Measurements from ENCODE around the gene ALDH1A2. TPM values are rescaled to one million over a fixed set of nuclear protein-coding genes. Genes with fewer than 3 reads are reported as not detected.

The ALDH1A2 gene
- total and polyA plus RNA-seq, 4 donors: 3.6 to 28.4 (median 9.5) TPM

DNA sequence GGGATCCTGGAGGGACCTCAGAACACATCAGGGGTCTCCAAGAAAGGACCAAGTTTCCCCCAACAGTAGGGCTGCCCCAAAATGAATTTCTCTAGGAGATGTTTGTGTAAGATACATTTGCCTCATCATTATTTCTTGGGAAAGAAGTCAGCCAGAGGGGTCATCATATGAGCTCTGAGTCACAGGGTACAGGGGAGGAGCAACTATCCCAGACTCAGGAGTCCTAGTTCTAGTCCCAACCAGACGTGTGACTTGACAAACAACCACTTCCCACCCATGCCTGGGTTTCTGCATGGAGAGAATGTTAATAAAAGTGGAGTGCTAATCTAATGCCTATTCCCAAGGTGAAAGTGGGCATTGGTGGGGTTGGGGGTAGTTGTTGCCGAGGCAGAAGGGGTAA lies 144.1 kb downstream of the ALDH1A2 start:
- H3K9ac ChIP-seq (ENCODE audit: insufficient read depth in 1 of 2, low read length in 2 of 2): no peak overlapping the region
- no peaks in the 10 kb centered on the region for H3K9me3 ChIP-seq (ENCODE audit: control insufficient read depth in 4 of 4, insufficient read depth in 3 of 4, low read length in 3 of 4)
- ATAC-seq (ENCODE audit: insufficient read depth, low FRiP score) (no peak), DNase-seq (no peak)
- TF ChIP-seq, protein P1, sequence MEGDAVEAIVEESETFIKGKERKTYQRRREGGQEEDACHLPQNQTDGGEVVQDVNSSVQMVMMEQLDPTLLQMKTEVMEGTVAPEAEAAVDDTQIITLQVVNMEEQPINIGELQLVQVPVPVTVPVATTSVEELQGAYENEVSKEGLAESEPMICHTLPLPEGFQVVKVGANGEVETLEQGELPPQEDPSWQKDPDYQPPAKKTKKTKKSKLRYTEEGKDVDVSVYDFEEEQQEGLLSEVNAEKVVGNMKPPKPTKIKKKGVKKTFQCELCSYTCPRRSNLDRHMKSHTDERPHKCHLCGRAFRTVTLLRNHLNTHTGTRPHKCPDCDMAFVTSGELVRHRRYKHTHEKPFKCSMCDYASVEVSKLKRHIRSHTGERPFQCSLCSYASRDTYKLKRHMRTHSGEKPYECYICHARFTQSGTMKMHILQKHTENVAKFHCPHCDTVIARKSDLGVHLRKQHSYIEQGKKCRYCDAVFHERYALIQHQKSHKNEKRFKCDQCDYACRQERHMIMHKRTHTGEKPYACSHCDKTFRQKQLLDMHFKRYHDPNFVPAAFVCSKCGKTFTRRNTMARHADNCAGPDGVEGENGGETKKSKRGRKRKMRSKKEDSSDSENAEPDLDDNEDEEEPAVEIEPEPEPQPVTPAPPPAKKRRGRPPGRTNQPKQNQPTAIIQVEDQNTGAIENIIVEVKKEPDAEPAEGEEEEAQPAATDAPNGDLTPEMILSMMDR (IDR thresholded peaks at IDR 0.05; ENCODE audit: control extremely low read depth, extremely low read depth): no peak
- peaks cover 5 to 32% (median 18%) of the 10 kb centered on the region in 5 donors for H3K4me1 ChIP-seq (ENCODE audit: control insufficient read depth in 5 of 5, insufficient read depth in 5 of 5, low read length in 5 of 5)
- no peaks in the 10 kb centered on the region for H3K27me3 ChIP-seq (ENCODE audit: control insufficient read depth in 3 of 3, insufficient read depth in 3 of 3, low read length in 2 of 3)
- no peak overlapping the region for H3K4me3 ChIP-seq
- no peaks in the 10 kb centered on the region for H3K36me3 ChIP-seq (ENCODE audit: control insufficient read depth in 4 of 4, insufficient read depth in 4 of 4, low read length in 4 of 4)
- H3K27ac ChIP-seq (ENCODE audit: low read depth in 1 of 2, low read length in 1 of 2): no peak overlapping the region
- 76 to 89% methylated on average over 2 of the region's 2 CpGs for WGBS, 2 donors

GRCh38 chr15:57920911-57921310 lies 144.6 kb downstream of the ALDH1A2 start:
- Histone ChIP-seq H3K9me3 (ENCODE audit: control insufficient read depth in 4 of 4, insufficient read depth in 3 of 4, low read length in 3 of 4) (no peaks in the 10 kb centered on the region), H3K4me1 (ENCODE audit: control insufficient read depth in 5 of 5, insufficient read depth in 5 of 5, low read length in 5 of 5) (peaks cover 8 to 32% (median 18%) of the 10 kb centered on the region in 5 donors), H3K36me3 (ENCODE audit: control insufficient read depth in 4 of 4, insufficient read depth in 4 of 4, low read length in 4 of 4) (no peaks in the 10 kb centered on the region), H3K27me3 (ENCODE audit: control insufficient read depth in 3 of 3, insufficient read depth in 3 of 3, low read length in 2 of 3) (no peaks in the 10 kb centered on the region), H3K4me3 (no peak overlapping the region), H3K9ac (ENCODE audit: insufficient read depth in 1 of 2, low read length in 2 of 2) (no peak overlapping the region), H3K27ac (ENCODE audit: low read depth in 1 of 2, low read length in 1 of 2) (no peak overlapping the region)
- DNase-seq: no peak
- ATAC-seq (ENCODE audit: insufficient read depth, low FRiP score): no peak
- 73 to 87% methylated on average over 5 of the region's 5 CpGs for WGBS, 2 donors
- TF ChIP-seq, protein P1 (IDR thresholded peaks at IDR 0.05; ENCODE audit: control extremely low read depth, extremely low read depth): no peak

DNA sequence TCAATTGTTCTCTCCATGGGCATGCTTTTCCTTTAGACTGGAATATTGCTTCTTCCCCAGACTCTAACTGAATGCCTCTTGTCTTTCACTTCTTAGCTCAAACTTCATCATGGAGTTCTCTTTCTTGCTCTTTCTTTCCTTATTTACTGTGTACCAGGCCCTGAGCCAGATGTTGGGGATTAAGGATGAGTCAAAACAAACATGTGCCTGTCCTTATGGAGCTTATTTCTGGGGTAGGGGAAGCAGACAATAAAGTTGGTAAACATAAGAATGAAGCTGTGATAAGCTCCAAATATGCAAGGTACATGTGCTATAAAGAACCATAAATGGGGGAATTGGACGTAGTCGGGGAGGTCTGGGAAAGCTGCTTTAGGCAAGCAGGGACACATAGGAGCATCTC lies 145.8 kb downstream of the ALDH1A2 start:
- TF ChIP-seq, protein P1 (IDR thresholded peaks at IDR 0.05; ENCODE audit: control extremely low read depth, extremely low read depth): no peak
- H3K36me3 ChIP-seq (ENCODE audit: control insufficient read depth in 4 of 4, insufficient read depth in 4 of 4, low read length in 4 of 4): no peaks in the 10 kb centered on the region
- no peaks in the 10 kb centered on the region for H3K27me3 ChIP-seq (ENCODE audit: control insufficient read depth in 3 of 3, insufficient read depth in 3 of 3, low read length in 2 of 3)
- no peak overlapping the region for H3K27ac ChIP-seq (ENCODE audit: low read depth in 1 of 2, low read length in 1 of 2)
- no peak overlapping the region for H3K9ac ChIP-seq (ENCODE audit: insufficient read depth in 1 of 2, low read length in 2 of 2)
- 97 to 98% methylated on average over 2 of the region's 2 CpGs for WGBS, 2 donors
- no peaks in the 10 kb centered on the region for H3K9me3 ChIP-seq (ENCODE audit: control insufficient read depth in 4 of 4, insufficient read depth in 3 of 4, low read length in 3 of 4)
- peaks cover 11 to 32% (median 18%) of the 10 kb centered on the region in 5 donors for H3K4me1 ChIP-seq (ENCODE audit: control insufficient read depth in 5 of 5, insufficient read depth in 5 of 5, low read length in 5 of 5)
- ATAC-seq (ENCODE audit: insufficient read depth, low FRiP score): no peak
- DNase-seq: no peak
- no peak overlapping the region for H3K4me3 ChIP-seq

DNA sequence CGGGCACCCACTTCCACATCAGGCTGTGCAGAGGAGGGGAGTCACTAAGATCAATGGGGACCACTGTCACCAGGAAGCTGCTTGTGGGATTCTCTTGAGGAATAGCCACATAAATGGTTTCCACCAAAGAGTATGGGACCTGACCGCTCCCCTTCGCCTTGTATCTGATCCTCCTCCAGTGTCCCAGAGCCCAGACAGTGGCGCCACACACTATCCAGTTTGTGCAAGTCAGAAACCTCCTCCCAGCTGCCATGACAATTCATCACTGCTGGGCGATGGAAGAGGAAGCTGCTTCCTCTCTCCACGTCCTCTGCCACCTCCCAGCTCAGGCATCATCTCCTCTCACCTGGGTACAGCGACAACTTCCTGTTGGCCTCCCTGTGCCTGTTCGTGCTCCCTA lies 147.5 kb downstream of the ALDH1A2 start:
- no peak overlapping the region for H3K27ac ChIP-seq (ENCODE audit: low read depth in 1 of 2, low read length in 1 of 2)
- H3K9me3 ChIP-seq (ENCODE audit: control insufficient read depth in 4 of 4, insufficient read depth in 3 of 4, low read length in 3 of 4): no peaks in the 10 kb centered on the region
- no peak overlapping the region for H3K4me3 ChIP-seq
- WGBS, 2 donors: 62 to 75% methylated on average over 8 of the region's 8 CpGs
- no peak overlapping the region for H3K9ac ChIP-seq (ENCODE audit: insufficient read depth in 1 of 2, low read length in 2 of 2)
- H3K4me1 ChIP-seq (ENCODE audit: control insufficient read depth in 5 of 5, insufficient read depth in 5 of 5, low read length in 5 of 5): peaks cover 11 to 24% (median 13%) of the 10 kb centered on the region in 5 donors
- TF ChIP-seq, protein P1 (IDR thresholded peaks at IDR 0.05; ENCODE audit: control extremely low read depth, extremely low read depth): no peak
- ATAC-seq (ENCODE audit: insufficient read depth, low FRiP score) (no peak), DNase-seq (no peak)
- no peaks in the 10 kb centered on the region for H3K36me3 ChIP-seq (ENCODE audit: control insufficient read depth in 4 of 4, insufficient read depth in 4 of 4, low read length in 4 of 4)
- H3K27me3 ChIP-seq (ENCODE audit: control insufficient read depth in 3 of 3, insufficient read depth in 3 of 3, low read length in 2 of 3): no peaks in the 10 kb centered on the region

Data from lung (tissue), 12 donors.